Suprapubic skin (tissue), 3 donors: ENCODE data around the gene ATP6V0B.

Experiments
- POLR2AphosphoS5 ChIP-seq, 3 donors: sonication (generic); formaldehyde crosslinking; IDR thresholded peaks; one replicate each; pipeline ENCODE4 v1.6.1; 2017; ENCODE audit warnings: antibody characterized with exemption in 3 of 3
- TF ChIP-seq, protein P1 (sequence below), 2 donors: fragments of 200-600 bp in 1 of 2; fragments of 450-650 bp in 1 of 2; sonication (generic) in 1 of 2; IDR thresholded peaks; one replicate each; pipeline ENCODE4 v1.5.1; 2016 to 2019; ENCODE audit warnings: antibody characterized with exemption in 2 of 2, mild to moderate bottlenecking in 1 of 2, moderate library complexity in 1 of 2

DNA sequence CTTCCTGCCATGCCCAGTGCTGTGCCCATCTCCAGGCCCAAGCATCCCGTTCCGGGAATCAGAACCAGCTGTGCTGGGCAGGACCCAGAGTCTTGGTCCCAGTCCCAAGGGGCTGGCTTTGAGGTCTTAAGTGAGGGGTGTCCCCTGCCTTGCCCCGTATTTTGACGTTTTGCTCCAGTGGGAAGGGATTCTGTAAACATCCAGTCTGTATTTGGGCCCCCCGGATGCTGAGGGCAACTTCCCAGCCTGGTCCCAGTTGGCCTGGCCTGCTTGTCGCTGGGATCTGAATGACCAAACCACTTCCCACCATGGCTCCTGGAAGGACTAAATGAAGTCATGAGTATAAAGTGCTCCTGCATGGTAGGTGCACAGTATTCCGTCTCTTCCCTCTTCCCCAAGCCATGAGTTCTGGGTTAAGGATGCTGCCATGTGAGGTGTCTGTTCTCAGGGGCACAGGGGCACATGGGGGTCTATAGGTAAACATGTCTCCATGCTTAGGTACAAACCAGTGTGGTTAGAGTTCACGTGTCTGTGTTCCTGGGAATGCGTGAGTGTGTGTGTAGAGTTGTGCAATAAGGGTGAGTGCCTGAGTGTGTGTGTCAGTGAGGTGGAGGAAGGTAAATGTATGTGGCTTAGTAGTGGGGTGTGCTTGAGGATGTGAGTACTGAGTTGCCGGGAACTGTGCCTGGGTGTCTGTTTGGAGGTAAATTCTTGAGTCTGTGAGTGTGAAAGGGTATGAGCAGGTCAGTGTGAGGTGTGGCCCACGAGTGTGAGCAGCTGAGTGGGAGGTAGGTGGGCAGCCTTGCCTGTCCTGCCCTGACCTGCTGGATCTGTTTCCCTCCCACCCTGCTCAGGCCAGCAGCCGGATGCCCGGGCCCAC is 5.7 kb downstream of the ATP6V0B start:
- TF ChIP-seq POLR2AphosphoS5 (IDR thresholded peaks at IDR 0.05) = no peak
- TF ChIP-seq, protein P1, sequence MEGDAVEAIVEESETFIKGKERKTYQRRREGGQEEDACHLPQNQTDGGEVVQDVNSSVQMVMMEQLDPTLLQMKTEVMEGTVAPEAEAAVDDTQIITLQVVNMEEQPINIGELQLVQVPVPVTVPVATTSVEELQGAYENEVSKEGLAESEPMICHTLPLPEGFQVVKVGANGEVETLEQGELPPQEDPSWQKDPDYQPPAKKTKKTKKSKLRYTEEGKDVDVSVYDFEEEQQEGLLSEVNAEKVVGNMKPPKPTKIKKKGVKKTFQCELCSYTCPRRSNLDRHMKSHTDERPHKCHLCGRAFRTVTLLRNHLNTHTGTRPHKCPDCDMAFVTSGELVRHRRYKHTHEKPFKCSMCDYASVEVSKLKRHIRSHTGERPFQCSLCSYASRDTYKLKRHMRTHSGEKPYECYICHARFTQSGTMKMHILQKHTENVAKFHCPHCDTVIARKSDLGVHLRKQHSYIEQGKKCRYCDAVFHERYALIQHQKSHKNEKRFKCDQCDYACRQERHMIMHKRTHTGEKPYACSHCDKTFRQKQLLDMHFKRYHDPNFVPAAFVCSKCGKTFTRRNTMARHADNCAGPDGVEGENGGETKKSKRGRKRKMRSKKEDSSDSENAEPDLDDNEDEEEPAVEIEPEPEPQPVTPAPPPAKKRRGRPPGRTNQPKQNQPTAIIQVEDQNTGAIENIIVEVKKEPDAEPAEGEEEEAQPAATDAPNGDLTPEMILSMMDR (IDR thresholded peaks at IDR 0.05) = no peak
